Activated CD4-positive, alpha-beta memory T cell treated with anti-CD3 and anti-CD28 coated beads, Interleukin-2, amount 10 ng/mL, durations not matched to agents 7 days and 5 days (primary cell): ENCODE measurements around the gene DNMT3B. TPM values are rescaled to one million over a fixed set of nuclear protein-coding genes. Genes with fewer than 3 reads are reported as not detected.

Experiments
- CTCF ChIA-PET: fragments of 350-600 bp; sonication (Branson Sonifier 250); formaldehyde crosslinking; loops from one replicate; lab custom pipeline; 2021; ENCODE audit warnings: antibody characterized with exemption, inconsistent platforms; lab: Charles Lee
- POLR2A ChIA-PET: fragments of 350-600 bp; sonication (Branson Sonifier 250); formaldehyde crosslinking; loops from one replicate; lab custom pipeline; 2021; ENCODE audit warnings: antibody characterized with exemption; lab: Charles Lee
- DNase-seq: peaks from one replicate; pipeline ENCODE4 v3.0.0-alpha.2; 2020
- H3K27ac Mint-ChIP-seq: one replicate; pipeline ENCODE4 v1.8.0; 2021; ENCODE audit warnings: mild to moderate bottlenecking, mixed read lengths
- H3K27me3 Mint-ChIP-seq: one replicate; pipeline ENCODE4 v1.8.0; 2021; ENCODE audit warnings: mixed read lengths
- H3K36me3 Mint-ChIP-seq: one replicate; pipeline ENCODE4 v1.8.0; 2021; ENCODE audit warnings: low read depth, mixed read lengths
- H3K4me1 Mint-ChIP-seq: one replicate; pipeline ENCODE4 v1.8.0; 2021; ENCODE audit warnings: mixed read lengths
- H3K4me3 Mint-ChIP-seq: one replicate; pipeline ENCODE4 v1.8.0; 2021; ENCODE audit warnings: mild to moderate bottlenecking, mixed read lengths
- H3K9me3 Mint-ChIP-seq: one replicate; pipeline ENCODE4 v1.8.0; 2021; ENCODE audit warnings: mixed read lengths
- total RNA-seq, 2 experiments: library from RNA; stranded (reverse); gene quantifications; one replicate each; pipeline ENCODE4 v1.2.3, GENCODE V29; 2021

Gene DNMT3B
- total RNA-seq, 2 experiments from 2014 or later, result 2.2 to 2.4 TPM

DNA sequence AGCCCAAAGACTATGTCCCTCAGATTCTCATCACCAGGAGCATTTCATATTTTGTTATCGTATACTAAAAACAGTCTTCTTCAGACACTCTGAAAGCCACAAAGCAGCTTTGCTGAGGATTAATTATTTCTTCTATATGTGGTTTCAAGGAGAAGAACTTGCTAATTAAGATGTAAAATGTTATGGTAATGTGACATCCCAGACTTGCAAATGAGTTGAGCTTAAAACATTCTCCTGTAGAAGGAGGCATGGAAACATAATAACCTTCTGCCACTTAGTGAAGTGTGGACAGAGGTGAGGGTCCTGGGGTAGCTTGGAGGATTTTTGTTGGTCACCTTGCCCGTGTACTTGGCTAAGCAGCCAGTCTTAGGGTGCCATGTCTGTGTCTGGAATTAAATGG is 40.9 kb downstream of the DNMT3B start:
- DNase-seq, result no peak
- CTCF ChIA-PET, result interaction anchor here (1.2 to 2.2 kb wide), 2 partner anchors 14 to 25 kb away, joined by 3 to 12 read pairs; no protein-coding TSS in a partner anchor
- no peak overlapping the region for H3K27ac Mint-ChIP-seq
- no peaks in the 10 kb centered on the region for H3K9me3 Mint-ChIP-seq
- POLR2A ChIA-PET, result interaction anchor here (1.1 kb wide), 1 partner anchor 8 kb away, joined by 3 read pairs; no protein-coding TSS in a partner anchor
- no peaks in the 10 kb centered on the region for H3K27me3 Mint-ChIP-seq
- H3K4me1 Mint-ChIP-seq, result no peaks in the 10 kb centered on the region
- H3K4me3 Mint-ChIP-seq, result no peak overlapping the region
- no peaks in the 10 kb centered on the region for H3K36me3 Mint-ChIP-seq

- Mint-ChIP-seq H3K9me3 (no peaks in the 10 kb centered on the region), H3K27ac (no peak overlapping the region), H3K4me3 (no peak overlapping the region), H3K36me3 (no peaks in the 10 kb centered on the region), H3K27me3 (no peaks in the 10 kb centered on the region), H3K4me1 (no peaks in the 10 kb centered on the region)
- CTCF ChIA-PET, result interaction anchor here (0.7 to 2.2 kb wide), 3 partner anchors 14 to 480 kb away, joined by 3 to 12 read pairs (median 4); no protein-coding TSS in a partner anchor
- POLR2A ChIA-PET, result no interaction called here
- DNase-seq, result no peak
Observed at GRCh38 chr20:32804022-32804715, 42.0 kb downstream of the DNMT3B start.

- Mint-ChIP-seq H3K27me3 (no peaks in the 10 kb centered on the region), H3K4me3 (no peak overlapping the region), H3K36me3 (no peaks in the 10 kb centered on the region), H3K9me3 (no peaks in the 10 kb centered on the region), H3K27ac (no peak overlapping the region), H3K4me1 (no peaks in the 10 kb centered on the region)
- POLR2A ChIA-PET, result no interaction called here
- no peak for DNase-seq
- CTCF ChIA-PET, result interaction anchor here (1.0 kb wide), 1 partner anchor 15 kb away, joined by 4 read pairs; no protein-coding TSS in a partner anchor
Observed at GRCh38 chr20:32804817-32805216, 42.6 kb downstream of the DNMT3B start.

DNA sequence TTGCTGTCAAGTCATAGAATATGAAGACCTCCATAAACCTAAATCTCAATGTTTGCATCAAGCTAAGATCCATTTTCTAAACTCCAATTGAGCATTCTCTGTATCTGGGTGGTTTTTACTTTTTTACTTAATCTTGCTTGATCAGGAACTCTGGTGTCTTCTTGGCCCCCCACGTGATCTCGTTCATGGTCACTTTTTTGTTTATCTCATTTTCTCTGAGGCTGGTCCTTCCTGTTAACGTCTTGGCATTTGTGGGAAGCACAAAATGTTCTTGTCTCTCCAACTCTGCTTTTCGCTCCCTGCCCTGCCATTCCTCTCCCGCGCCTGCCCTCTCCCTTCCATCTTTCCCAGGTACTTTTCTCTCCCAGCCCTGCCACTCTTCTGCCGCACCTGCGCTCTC is 43.5 kb downstream of the DNMT3B start:
- ChIA-PET CTCF (no interaction called here), POLR2A (no interaction called here)
- no peak overlapping the region for H3K4me3 Mint-ChIP-seq
- no peak overlapping the region for H3K27ac Mint-ChIP-seq
- no peaks in the 10 kb centered on the region for H3K4me1 Mint-ChIP-seq
- no peak for DNase-seq
- no peaks in the 10 kb centered on the region for H3K27me3 Mint-ChIP-seq
- no peaks in the 10 kb centered on the region for H3K36me3 Mint-ChIP-seq
- H3K9me3 Mint-ChIP-seq, result no peaks in the 10 kb centered on the region

DNA sequence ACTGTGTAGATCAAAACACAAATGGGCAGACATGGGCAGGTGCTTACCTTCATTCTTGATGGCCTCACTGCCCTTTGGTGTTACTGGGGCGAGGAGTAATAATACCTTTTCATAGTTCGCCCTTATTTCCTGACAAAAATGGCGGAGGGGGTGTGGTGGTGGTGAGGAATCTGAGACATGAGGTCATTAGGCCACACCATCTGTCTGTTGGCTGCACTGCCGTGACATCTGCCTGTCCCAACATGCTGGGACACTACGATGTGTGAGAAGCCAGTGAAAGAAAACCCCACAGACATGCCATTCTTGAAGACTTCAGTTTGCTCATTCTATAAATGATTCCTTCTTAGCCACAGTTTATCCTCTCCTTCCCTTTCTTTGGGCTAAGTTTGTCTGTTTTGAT is 44.2 kb downstream of the DNMT3B start:
- ChIA-PET POLR2A (no interaction called here), CTCF (no interaction called here)
- no peaks in the 10 kb centered on the region for H3K36me3 Mint-ChIP-seq
- no peak for DNase-seq
- H3K9me3 Mint-ChIP-seq, result no peaks in the 10 kb centered on the region
- no peak overlapping the region for H3K4me3 Mint-ChIP-seq
- no peak overlapping the region for H3K27ac Mint-ChIP-seq
- no peaks in the 10 kb centered on the region for H3K27me3 Mint-ChIP-seq
- H3K4me1 Mint-ChIP-seq, result no peaks in the 10 kb centered on the region

DNA sequence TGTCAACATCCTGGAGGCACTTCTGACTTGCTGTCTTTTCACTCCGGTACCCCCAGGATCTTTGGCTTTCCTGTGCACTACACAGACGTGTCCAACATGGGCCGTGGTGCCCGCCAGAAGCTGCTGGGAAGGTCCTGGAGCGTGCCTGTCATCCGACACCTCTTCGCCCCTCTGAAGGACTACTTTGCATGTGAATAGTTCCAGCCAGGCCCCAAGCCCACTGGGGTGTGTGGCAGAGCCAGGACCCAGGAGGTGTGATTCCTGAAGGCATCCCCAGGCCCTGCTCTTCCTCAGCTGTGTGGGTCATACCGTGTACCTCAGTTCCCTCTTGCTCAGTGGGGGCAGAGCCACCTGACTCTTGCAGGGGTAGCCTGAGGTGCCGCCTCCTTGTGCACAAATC is 45.5 kb downstream of the DNMT3B start:
- Mint-ChIP-seq H3K27ac (no peak overlapping the region), H3K4me1 (no peaks in the 10 kb centered on the region), H3K27me3 (no peaks in the 10 kb centered on the region), H3K4me3 (no peak overlapping the region), H3K9me3 (no peaks in the 10 kb centered on the region), H3K36me3 (no peaks in the 10 kb centered on the region)
- CTCF ChIA-PET, result no interaction called here
- POLR2A ChIA-PET, result no interaction called here
- DNase-seq, result no peak

- H3K27ac Mint-ChIP-seq, result no peak overlapping the region
- POLR2A ChIA-PET, result no interaction called here
- CTCF ChIA-PET, result no interaction called here
- H3K4me3 Mint-ChIP-seq, result no peak overlapping the region
- H3K9me3 Mint-ChIP-seq, result no peaks in the 10 kb centered on the region
- H3K27me3 Mint-ChIP-seq, result no peaks in the 10 kb centered on the region
- no peaks in the 10 kb centered on the region for H3K36me3 Mint-ChIP-seq
- DNase-seq, result no peak
- no peaks in the 10 kb centered on the region for H3K4me1 Mint-ChIP-seq
Observed at GRCh38 chr20:32808438-32808837, 46.3 kb downstream of the DNMT3B start.

- Mint-ChIP-seq H3K9me3 (no peaks in the 10 kb centered on the region), H3K4me1 (no peaks in the 10 kb centered on the region), H3K27ac (no peak overlapping the region), H3K27me3 (no peaks in the 10 kb centered on the region), H3K36me3 (no peaks in the 10 kb centered on the region), H3K4me3 (no peak overlapping the region)
- DNase-seq, result no peak
- ChIA-PET POLR2A (no interaction called here), CTCF (no interaction called here)
Observed at GRCh38 chr20:32809907-32810306, 47.7 kb downstream of the DNMT3B start.

- no peaks in the 10 kb centered on the region for H3K27me3 Mint-ChIP-seq
Observed at GRCh38 chr20:32810941-32811340, 48.8 kb downstream of the DNMT3B start.

GRCh38 chr20:32811886-32812285 is 49.7 kb downstream of the DNMT3B start:
- POLR2A ChIA-PET, result no interaction called here
- Mint-ChIP-seq H3K36me3 (no peaks in the 10 kb centered on the region), H3K27ac (no peak overlapping the region), H3K27me3 (no peaks in the 10 kb centered on the region), H3K4me3 (no peak overlapping the region), H3K4me1 (no peaks in the 10 kb centered on the region), H3K9me3 (no peaks in the 10 kb centered on the region)
- CTCF ChIA-PET, result no interaction called here
- no peak for DNase-seq

More at GRCh38 chr20:32810941-32811340, 48.8 kb downstream of the DNMT3B start:
- no peak for DNase-seq
- no peak overlapping the region for H3K27ac Mint-ChIP-seq
- H3K9me3 Mint-ChIP-seq, result no peaks in the 10 kb centered on the region
- H3K36me3 Mint-ChIP-seq, result no peaks in the 10 kb centered on the region
- POLR2A ChIA-PET, result interaction anchor here (1.0 kb wide), 1 partner anchor 9 kb away, joined by 4 read pairs; the partner anchor contains the start of gene MAPRE1
- no peaks in the 10 kb centered on the region for H3K4me1 Mint-ChIP-seq
- CTCF ChIA-PET, result no interaction called here
- H3K4me3 Mint-ChIP-seq, result no peak overlapping the region

DNA sequence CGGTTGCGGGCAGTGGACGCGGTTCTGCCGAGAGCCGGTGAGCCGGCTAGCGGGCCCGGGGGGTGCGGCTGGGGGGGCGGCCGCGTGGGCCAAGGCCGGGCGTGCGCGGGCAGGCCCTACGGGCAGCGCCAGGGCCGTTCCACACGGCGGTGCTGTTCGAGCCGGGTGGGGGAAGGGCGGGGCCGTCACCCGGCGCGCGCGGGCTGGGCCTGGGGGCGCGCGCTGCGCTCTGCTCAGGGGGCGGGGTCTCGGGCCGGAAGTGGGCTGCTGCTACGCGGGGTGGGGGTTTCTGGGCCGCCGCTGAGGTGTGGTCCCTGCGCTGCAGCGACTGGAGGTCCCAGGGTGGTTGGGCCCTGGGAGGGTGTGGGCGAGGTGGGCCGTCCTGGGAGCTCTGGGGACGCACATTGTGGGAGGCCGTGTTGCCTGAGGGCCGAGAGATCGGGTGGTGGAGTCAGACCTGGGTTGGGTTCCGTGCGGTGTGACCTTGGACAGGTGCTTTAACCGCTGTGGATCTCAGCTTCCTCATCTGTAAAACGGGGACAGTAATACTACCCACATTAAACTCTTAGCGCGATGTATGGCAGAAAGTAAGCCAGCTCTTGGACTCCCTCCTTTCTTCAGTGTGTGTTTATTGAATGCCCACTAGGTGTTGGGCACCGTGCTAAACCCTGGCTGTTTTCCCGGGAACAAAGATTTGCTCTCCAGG is 58.0 kb downstream of the DNMT3B start:
- Mint-ChIP-seq H3K4me1 (peaks cover 40% of the 10 kb centered on the region), H3K4me3 (peak overlapping the region; percentile 99), H3K36me3 (peaks cover 26% of the 10 kb centered on the region), H3K27ac (peak overlapping the region; percentile 98), H3K27me3 (no peaks in the 10 kb centered on the region), H3K9me3 (no peaks in the 10 kb centered on the region)
- ChIA-PET POLR2A (interaction anchor here (1.0 to 3.8 kb wide), 11 partner anchors 9 to 535 kb away, joined by 3 to 18 read pairs (median 4); partner anchors contain the start of gene COMMD7), CTCF (interaction anchor here (0.5 to 1.6 kb wide), 5 partner anchors 9 to 146 kb away, joined by 3 to 6 read pairs (median 3); partner anchors contain the start of gene C20orf203)
- peak; percentile 82 for DNase-seq

GRCh38 chr20:32820698-32821377 is 58.7 kb downstream of the DNMT3B start:
- H3K4me3 Mint-ChIP-seq, result peak overlapping the region; percentile 99
- ChIA-PET CTCF (interaction anchor here (1.2 to 1.6 kb wide), 3 partner anchors 9 to 31 kb away, joined by 3 to 6 read pairs (median 3); no protein-coding TSS in a partner anchor), POLR2A (interaction anchor here (1.1 to 3.8 kb wide), 11 partner anchors 8 to 140 kb away, joined by 3 to 18 read pairs (median 4); partner anchors contain the start of gene COMMD7)
- peak overlapping the region; percentile 98 for H3K27ac Mint-ChIP-seq
- no peaks in the 10 kb centered on the region for H3K27me3 Mint-ChIP-seq
- H3K9me3 Mint-ChIP-seq, result no peaks in the 10 kb centered on the region
- peaks cover 42% of the 10 kb centered on the region for H3K4me1 Mint-ChIP-seq
- DNase-seq, result peak; percentile 24
- peaks cover 30% of the 10 kb centered on the region for H3K36me3 Mint-ChIP-seq
